ENCODE data around the gene RP9. TPM values are rescaled to one million over a fixed set of nuclear protein-coding genes. Genes with fewer than 3 reads are reported as not detected.

Gene RP9
- total and polyA plus RNA-seq, 2 of the 4 experiments (the other 2 are of a cell fraction) = 9.5 to 18.1 TPM

DNA sequence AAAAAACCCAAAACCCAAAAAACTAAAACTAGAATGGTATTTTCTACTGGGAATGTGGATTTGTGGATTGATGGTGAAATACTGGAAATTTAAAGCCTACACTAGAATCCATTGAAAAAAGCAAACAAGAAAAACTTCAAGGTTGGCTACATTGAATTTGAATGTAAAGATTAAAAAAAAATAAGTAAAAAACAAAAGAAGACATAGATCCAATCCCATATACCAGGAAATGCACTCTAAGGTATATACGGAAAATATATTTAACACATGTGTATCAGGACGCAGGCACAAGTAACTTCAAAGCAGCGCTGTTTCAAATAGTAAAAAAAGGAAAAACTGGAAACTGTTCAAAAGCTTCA is 19.4 kb upstream of the RP9 start:
- Histone ChIP-seq H2AK5ac (ENCODE audit: low read depth, low read length) (no peak overlapping the region), H2BK120ac (ENCODE audit: low read depth, low read length) (peak overlapping the region; percentile 68; the same call in 1 of the 2 replicates), H3K36me3 (ENCODE audit: control insufficient read depth, insufficient read depth, low read length) (no peaks in the 10 kb centered on the region), H4K20me1 (ENCODE audit: insufficient read depth, low read length) (no peaks in the 10 kb centered on the region), H2BK20ac (ENCODE audit: low read depth, low read length) (no peak overlapping the region), H2AK9ac (replicated peaks; ENCODE audit: low read depth, low read length, poor library complexity) (no peak overlapping the region), H2BK15ac (ENCODE audit: low read depth, low read length) (no peak overlapping the region), H3K14ac (replicated peaks; ENCODE audit: low read depth, low read length) (peak overlapping the region; percentile 77), H3K9me1 (ENCODE audit: insufficient read depth, low read length) (no peaks in the 10 kb centered on the region), H3K79me1 (ENCODE audit: low read depth in 1 of 2, low read length in 2 of 2) (peaks cover 4 to 13% of the 10 kb centered on the region in 2 experiments; a peak in 3 of 4 replicates), H4K8ac (ENCODE audit: low read depth in 2 of 2, low read length in 2 of 2) (peak overlapping the region; percentile 14 to 92; a peak in 3 of 4 replicates), H3K4me2 (ENCODE audit: low read depth, low read length) (peak overlapping the region; percentile 64; the same call in 1 of the 2 replicates), H4K5ac (ENCODE audit: low read depth, low read length) (peak overlapping the region; percentile 77; the same call in 1 of the 2 replicates), H3K27me3 (ENCODE audit: control insufficient read depth, insufficient read depth, low read length) (no peaks in the 10 kb centered on the region), H2BK5ac (ENCODE audit: low read depth, low read length, poor library complexity, severe bottlenecking) (peak overlapping the region; percentile 82), H3K4me3 (ENCODE audit: insufficient read depth, low read depth, low read length) (peak overlapping the region; percentile 67), H3K56ac (ENCODE audit: extremely low read depth, insufficient read depth, low read length) (peak overlapping the region; percentile 55; the same call in 1 of the 2 replicates), H2AFZ (replicated peaks; ENCODE audit: low read length, poor library complexity) (peak overlapping the region; percentile 94), H3K18ac (ENCODE audit: low read depth, low read length) (no peak overlapping the region), H4K91ac (ENCODE audit: insufficient read depth, low read depth, low read length) (no peak overlapping the region), H3K9me3 (ENCODE audit: control insufficient read depth, insufficient read depth, low read length) (no peaks in the 10 kb centered on the region), H3K4me1 (ENCODE audit: control insufficient read depth, insufficient read depth, low read length) (no peaks in the 10 kb centered on the region), H3K9ac (ENCODE audit: low read depth, low read length) (peak overlapping the region; percentile 84), H3K4ac (ENCODE audit: low read depth, low read length) (peak overlapping the region; percentile 76), H3K27ac (ENCODE audit: insufficient read depth, low read length) (peak overlapping the region; percentile 82), H3K23ac (ENCODE audit: low read depth, low read length) (peak overlapping the region; percentile 64)
- CTCF ChIA-PET = no interaction called here
- DNase-seq (no peak), ATAC-seq (ENCODE audit: low read depth) (no peak)
- in situ Hi-C loops (cut with MboI; ENCODE audit: low sequenced_read_pairs) (no loop called here), intact Hi-C loops (cut with micrococcal nuclease) (no loop called here), dilution Hi-C loops (cut with HindIII; ENCODE audit: low sequenced_read_pairs, unreplicated experiment) (no loop called here)
- TF ChIP-seq CEBPB (IDR thresholded peaks at IDR 0.05; ENCODE audit: low read depth, low read length) = no peak
- TF ChIP-seq RAD21 (IDR thresholded peaks at IDR 0.05; ENCODE audit: low read length) = no peak
- TF ChIP-seq BHLHE40 (IDR thresholded peaks at IDR 0.05; ENCODE audit: low read depth, low read length) = no peak
- TF ChIP-seq CHD1 (IDR thresholded peaks at IDR 0.05; ENCODE audit: low read depth, low read length) = no peak
- no peak for TF ChIP-seq MXI1 (IDR thresholded peaks at IDR 0.05; ENCODE audit: borderline replicate concordance, low read depth, low read length)
- TF ChIP-seq SMC3 (IDR thresholded peaks at IDR 0.05; ENCODE audit: low read depth, low read length) = no peak
- TF ChIP-seq FOS (IDR thresholded peaks at IDR 0.05; ENCODE audit: low read depth, low read length) = no peak
- no peak for TF ChIP-seq MAZ (IDR thresholded peaks at IDR 0.05; ENCODE audit: borderline replicate concordance, low read depth, low read length)
- TF ChIP-seq, protein P1, sequence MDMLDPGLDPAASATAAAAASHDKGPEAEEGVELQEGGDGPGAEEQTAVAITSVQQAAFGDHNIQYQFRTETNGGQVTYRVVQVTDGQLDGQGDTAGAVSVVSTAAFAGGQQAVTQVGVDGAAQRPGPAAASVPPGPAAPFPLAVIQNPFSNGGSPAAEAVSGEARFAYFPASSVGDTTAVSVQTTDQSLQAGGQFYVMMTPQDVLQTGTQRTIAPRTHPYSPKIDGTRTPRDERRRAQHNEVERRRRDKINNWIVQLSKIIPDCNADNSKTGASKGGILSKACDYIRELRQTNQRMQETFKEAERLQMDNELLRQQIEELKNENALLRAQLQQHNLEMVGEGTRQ (IDR thresholded peaks at IDR 0.05; ENCODE audit: low read depth, low read length) = no peak
- TF ChIP-seq RFX5 (IDR thresholded peaks at IDR 0.05; ENCODE audit: low read depth, low read length) = no peak
- no peak for TF ChIP-seq POLR2A (IDR thresholded peaks at IDR 0.05; ENCODE audit: low read depth, low read length)
- no peak for TF ChIP-seq NFE2L2 (IDR thresholded peaks at IDR 0.05; ENCODE audit: low read depth, low read length)
- no peak for TF ChIP-seq RCOR1 (IDR thresholded peaks at IDR 0.05; ENCODE audit: insufficient replicate concordance, low read length)
- no peak for TF ChIP-seq CTCF (conservative IDR thresholded peaks at IDR 0.05; ENCODE audit: low read depth, low read length)
- no TSS peak for BruUV-seq (replicated peaks)
- no CpG with 5 or more reads among the region's 3 CpGs for WGBS, 2 experiments (ENCODE audit: extremely low coverage in 2 of 2, insufficient read length in 1 of 2)
- POLR2A ChIA-PET (ENCODE audit: unreplicated experiment) = no interaction called here
